Measurements from ENCODE around the gene ARL5C. TPM values are rescaled to one million over a fixed set of nuclear protein-coding genes. Genes with fewer than 3 reads are reported as not detected.

ARL5C gene
- total RNA-seq, 1 experiment from 2014 or later: not detected

GRCh38 chr17:39178536-39178935 lies 12.6 kb upstream of the ARL5C start:
- H3T11ph ChIP-seq (ENCODE audit: low read length): no peak overlapping the region
- no peak for DNase-seq
- no peaks in the 10 kb centered on the region for H3K79me2 ChIP-seq (ENCODE audit: insufficient read depth, low read length)
- H2BK120ac ChIP-seq (ENCODE audit: low read depth, low read length, poor library complexity, severe bottlenecking): no peak overlapping the region
- no peak overlapping the region for H4K91ac ChIP-seq (ENCODE audit: insufficient read length, low read depth, low read length)
- no peak overlapping the region for H3K23ac ChIP-seq (ENCODE audit: insufficient read length, low read depth, low read length)
- H3K9ac ChIP-seq (ENCODE audit: extremely low read depth, insufficient read length, low read length): no peak overlapping the region
- TF ChIP-seq CTCF (conservative IDR thresholded peaks at IDR 0.05): no peak
- Mint-ChIP-seq H3K36me3 (ENCODE audit: insufficient read depth in 1 of 3, low read depth in 3 of 3) (peaks cover 16 to 56% (median 21%) of the 10 kb centered on the region in 3 experiments), H3K9me3 (no peaks in the 10 kb centered on the region), H3K27me3 (ENCODE audit: low read depth) (peaks cover 2% of the 10 kb centered on the region), H3K27ac (peak overlapping the region in 2 of 3 experiments; percentile 41 to 76; a peak in 2 of 7 replicates), H3K4me1 (peaks cover 19 to 35% of the 10 kb centered on the region in 2 experiments), H3K4me3 (no peak overlapping the region)
- no peak overlapping the region for H3K4me2 ChIP-seq (ENCODE audit: insufficient read depth, insufficient read length, low read length)
- H2BK12ac ChIP-seq (ENCODE audit: insufficient read length, low read depth, low read length): no peak overlapping the region
- no peak overlapping the region for H2BK20ac ChIP-seq (ENCODE audit: low read depth, low read length, poor library complexity, severe bottlenecking)
- no peaks in the 10 kb centered on the region for H3K9me3 ChIP-seq (ENCODE audit: control insufficient read depth, low read depth, low read length)
- no peaks in the 10 kb centered on the region; the same call in 1 of the 2 replicates for H3K4me1 ChIP-seq (ENCODE audit: insufficient read depth, low read length)
- H3K27ac ChIP-seq (ENCODE audit: insufficient read length, low read depth, low read length): no peak overlapping the region
- no peak overlapping the region for H3K18ac ChIP-seq (ENCODE audit: insufficient read length, low read depth, low read length)
- no peak overlapping the region for H2BK15ac ChIP-seq (ENCODE audit: low read depth, low read length)
- H2AK5ac ChIP-seq (ENCODE audit: insufficient read length, low read length): no peak overlapping the region
- H3K79me1 ChIP-seq (ENCODE audit: insufficient read depth, low read depth, low read length, poor library complexity, severe bottlenecking): no peaks in the 10 kb centered on the region
- no peak overlapping the region for H2BK5ac ChIP-seq (ENCODE audit: insufficient read length, low read length)
- H3K23me2 ChIP-seq (ENCODE audit: insufficient read length, low read depth, low read length, poor library complexity, severe bottlenecking): no peaks in the 10 kb centered on the region
- H4K20me1 ChIP-seq (ENCODE audit: control insufficient read depth, insufficient read depth, insufficient read length): no peaks in the 10 kb centered on the region
- H3K14ac ChIP-seq (ENCODE audit: insufficient read depth, low read length): no peak overlapping the region
- H3K4ac ChIP-seq (ENCODE audit: low read depth, low read length): no peak overlapping the region
- no peak overlapping the region for H3K56ac ChIP-seq (ENCODE audit: insufficient read length, low read depth, low read length)
- H4K5ac ChIP-seq (ENCODE audit: insufficient read length, low read depth, low read length): no peak overlapping the region
- H4K8ac ChIP-seq (replicated peaks; ENCODE audit: insufficient read length, low read depth, low read length): no peak overlapping the region
- no peak overlapping the region for H2AFZ ChIP-seq (ENCODE audit: low read length)
- no peaks in the 10 kb centered on the region for H3K27me3 ChIP-seq (ENCODE audit: insufficient read depth, low read length)
- no CpG with 5 or more reads among the region's 4 CpGs for WGBS (ENCODE audit: extremely low coverage, insufficient read length, low lambda C conversion rate)
